Measurements from ENCODE around the gene PDE1C. TPM values are rescaled to one million over a fixed set of nuclear protein-coding genes. Genes with fewer than 3 reads are reported as not detected.

PDE1C gene
- total RNA-seq, 1 experiment from 2014 or later = not detected

DNA sequence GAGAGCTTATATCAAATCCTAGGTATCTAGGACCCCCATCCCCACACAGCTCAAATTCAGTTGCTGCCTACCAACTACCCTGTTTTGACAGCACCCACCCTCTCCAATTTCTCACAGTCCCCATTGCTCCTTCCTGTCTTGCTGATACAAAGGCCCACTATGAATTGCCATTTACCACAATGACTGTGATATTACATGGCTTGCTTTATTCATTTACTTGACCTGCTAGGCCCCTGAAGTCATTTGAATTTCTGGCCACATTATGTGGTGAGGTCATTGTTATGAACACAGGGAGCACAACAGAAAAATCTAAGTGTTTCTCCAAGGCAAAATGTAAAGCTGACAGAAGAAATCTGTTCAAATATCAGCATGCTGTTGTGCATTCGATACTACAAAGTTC lies 281.8 kb downstream of the PDE1C start:
- BruUV-seq (replicated peaks) = no TSS peak
- CTCF ChIA-PET = no interaction called here
- H3K27ac ChIP-seq (ENCODE audit: low read depth, low read length, poor library complexity, severe bottlenecking) = no peak overlapping the region
- no peaks in the 10 kb centered on the region for H3K4me1 ChIP-seq (ENCODE audit: insufficient read depth, low read length, poor library complexity, severe bottlenecking)
- H3K36me3 ChIP-seq (ENCODE audit: insufficient read depth, low read length, poor library complexity, severe bottlenecking) = no peaks in the 10 kb centered on the region
- POLR2A ChIA-PET (ENCODE audit: low non-redundant PET) = no interaction called here
- H3K27me3 ChIP-seq (replicated peaks; ENCODE audit: insufficient read depth, low read depth, low read length, poor library complexity) = peaks cover 25% of the 10 kb centered on the region
- intact Hi-C loops (cut with micrococcal nuclease; ENCODE audit: unreplicated experiment) = loop anchor here (10.0 kb wide), 1 partner anchor 376 kb away; no protein-coding TSS in a partner anchor
- no peak for DNase-seq (ENCODE audit: low spot score)
- H3K9me3 ChIP-seq (ENCODE audit: low read depth, low read length, poor library complexity, severe bottlenecking) = no peaks in the 10 kb centered on the region
- H3K4me3 ChIP-seq (ENCODE audit: low read depth, low read length, poor library complexity, severe bottlenecking) = no peak overlapping the region
- no peak for TF ChIP-seq EZH2 (IDR thresholded peaks at IDR 0.05; ENCODE audit: borderline replicate concordance, low read depth, low read length, poor library complexity, severe bottlenecking)
- TF ChIP-seq CTCF (conservative IDR thresholded peaks at IDR 0.05; ENCODE audit: low read depth, low read length) = no peak

DNA sequence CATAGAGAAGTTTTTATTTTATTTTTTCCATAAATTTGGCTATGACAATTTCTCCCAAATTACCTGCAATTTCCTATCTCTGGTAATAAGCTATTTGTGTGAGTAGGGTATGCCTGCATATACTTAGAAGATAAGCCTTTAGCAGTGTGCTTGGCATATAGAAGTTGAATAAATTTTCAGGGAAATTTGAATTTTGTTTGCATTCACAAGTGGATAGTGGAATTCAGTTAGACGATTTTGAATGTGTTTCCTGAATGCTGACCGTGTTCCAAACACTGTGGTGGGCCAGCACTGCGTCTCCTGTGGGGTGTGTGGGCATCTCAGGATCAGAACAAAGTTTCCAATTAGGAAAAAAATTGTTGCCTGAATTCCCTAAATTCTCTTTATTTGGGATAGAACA lies 283.9 kb downstream of the PDE1C start:
- Histone ChIP-seq H3K27ac (ENCODE audit: low read depth, low read length, poor library complexity, severe bottlenecking) (no peak overlapping the region), H3K4me1 (ENCODE audit: insufficient read depth, low read length, poor library complexity, severe bottlenecking) (no peaks in the 10 kb centered on the region), H3K27me3 (replicated peaks; ENCODE audit: insufficient read depth, low read depth, low read length, poor library complexity) (peaks cover 9% of the 10 kb centered on the region), H3K4me3 (ENCODE audit: low read depth, low read length, poor library complexity, severe bottlenecking) (no peak overlapping the region), H3K9me3 (ENCODE audit: low read depth, low read length, poor library complexity, severe bottlenecking) (no peaks in the 10 kb centered on the region), H3K36me3 (ENCODE audit: insufficient read depth, low read length, poor library complexity, severe bottlenecking) (no peaks in the 10 kb centered on the region)
- no peak for TF ChIP-seq CTCF (conservative IDR thresholded peaks at IDR 0.05; ENCODE audit: low read depth, low read length)
- TF ChIP-seq EZH2 (IDR thresholded peaks at IDR 0.05; ENCODE audit: borderline replicate concordance, low read depth, low read length, poor library complexity, severe bottlenecking) = no peak
- DNase-seq (ENCODE audit: low spot score) = no peak
- intact Hi-C loops (cut with micrococcal nuclease; ENCODE audit: unreplicated experiment) = loop anchor here (10.0 kb wide), 1 partner anchor 378 kb away; no protein-coding TSS in a partner anchor
- ChIA-PET CTCF (no interaction called here), POLR2A (ENCODE audit: low non-redundant PET) (no interaction called here)
- no TSS peak for BruUV-seq (replicated peaks)

DNA sequence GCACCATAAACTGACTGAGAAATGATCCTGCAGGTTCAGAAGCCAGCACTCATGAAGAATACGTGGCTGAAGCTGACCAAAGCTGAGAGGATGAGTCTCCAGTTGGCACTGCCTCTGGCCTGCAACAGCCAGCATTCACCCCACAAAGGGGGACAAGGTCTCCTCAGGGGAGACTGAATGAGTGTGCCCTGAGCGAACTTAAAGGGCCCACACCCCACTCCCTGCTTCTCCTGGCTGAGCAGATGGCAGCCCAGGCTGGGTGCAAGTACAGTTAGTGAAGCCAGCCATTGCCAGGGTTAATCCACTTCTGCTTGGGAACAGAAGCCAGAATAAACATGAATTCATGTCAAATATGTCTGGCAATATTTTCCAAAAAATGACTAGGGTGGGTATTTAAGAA lies 285.1 kb downstream of the PDE1C start:
- intact Hi-C loops (cut with micrococcal nuclease; ENCODE audit: unreplicated experiment) = loop anchor here (10.0 kb wide), 1 partner anchor 380 kb away; no protein-coding TSS in a partner anchor
- Histone ChIP-seq H3K27me3 (replicated peaks; ENCODE audit: insufficient read depth, low read depth, low read length, poor library complexity) (peaks cover 17% of the 10 kb centered on the region), H3K4me3 (ENCODE audit: low read depth, low read length, poor library complexity, severe bottlenecking) (no peak overlapping the region), H3K9me3 (ENCODE audit: low read depth, low read length, poor library complexity, severe bottlenecking) (no peaks in the 10 kb centered on the region), H3K27ac (ENCODE audit: low read depth, low read length, poor library complexity, severe bottlenecking) (no peak overlapping the region), H3K36me3 (ENCODE audit: insufficient read depth, low read length, poor library complexity, severe bottlenecking) (no peaks in the 10 kb centered on the region), H3K4me1 (ENCODE audit: insufficient read depth, low read length, poor library complexity, severe bottlenecking) (no peaks in the 10 kb centered on the region)
- TF ChIP-seq EZH2 (IDR thresholded peaks at IDR 0.05; ENCODE audit: borderline replicate concordance, low read depth, low read length, poor library complexity, severe bottlenecking) (no peak), CTCF (conservative IDR thresholded peaks at IDR 0.05; ENCODE audit: low read depth, low read length) (no peak)
- DNase-seq (ENCODE audit: low spot score) = no peak
- ChIA-PET POLR2A (ENCODE audit: low non-redundant PET) (no interaction called here), CTCF (no interaction called here)
- BruUV-seq (replicated peaks) = no TSS peak

Data from A673 (cell line).